Mesodermal cell (in vitro differentiated cells): ENCODE measurements around the gene RHCG.

Experiments
- H3K27ac ChIP-seq: 2 replicates; pipeline ENCODE4 v1.7.0; 2013; ENCODE audit warnings: mild to moderate bottlenecking, low read depth, low read length, moderate library complexity; ENCODE audit not compliant: severe bottlenecking
- H3K36me3 ChIP-seq: 2 replicates; pipeline ENCODE4 v1.7.1; 2013; ENCODE audit warnings: mild to moderate bottlenecking, low read length, moderate library complexity; ENCODE audit not compliant: control insufficient read depth, insufficient read depth
- H3K4me1 ChIP-seq: one replicate; pipeline ENCODE4 v1.7.1; 2013; ENCODE audit warnings: mild to moderate bottlenecking, low read length; ENCODE audit not compliant: insufficient read depth, control insufficient read depth, poor library complexity, severe bottlenecking
- H3K4me3 ChIP-seq: 2 replicates; pipeline ENCODE4 v1.7.0; 2013; ENCODE audit warnings: low read length, control low read depth, mild to moderate bottlenecking; ENCODE audit not compliant: insufficient read depth, poor library complexity, severe bottlenecking; ENCODE audit errors: extremely low read depth
- H3K9me3 ChIP-seq: 2 replicates; pipeline ENCODE4 v1.7.1; 2013; ENCODE audit warnings: mild to moderate bottlenecking, low read length, moderate library complexity; ENCODE audit not compliant: control insufficient read depth
- WGBS, 2 experiments: methylation state at CpG; one replicate each; pipeline ENCODE4 v1.1.5; 2013; ENCODE audit warnings: missing lambda C conversion rate in 2 of 2; ENCODE audit not compliant: insufficient coverage in 2 of 2; 5-methylcytosine and 5-hydroxymethylcytosine counted together

Gene RHCG

DNA sequence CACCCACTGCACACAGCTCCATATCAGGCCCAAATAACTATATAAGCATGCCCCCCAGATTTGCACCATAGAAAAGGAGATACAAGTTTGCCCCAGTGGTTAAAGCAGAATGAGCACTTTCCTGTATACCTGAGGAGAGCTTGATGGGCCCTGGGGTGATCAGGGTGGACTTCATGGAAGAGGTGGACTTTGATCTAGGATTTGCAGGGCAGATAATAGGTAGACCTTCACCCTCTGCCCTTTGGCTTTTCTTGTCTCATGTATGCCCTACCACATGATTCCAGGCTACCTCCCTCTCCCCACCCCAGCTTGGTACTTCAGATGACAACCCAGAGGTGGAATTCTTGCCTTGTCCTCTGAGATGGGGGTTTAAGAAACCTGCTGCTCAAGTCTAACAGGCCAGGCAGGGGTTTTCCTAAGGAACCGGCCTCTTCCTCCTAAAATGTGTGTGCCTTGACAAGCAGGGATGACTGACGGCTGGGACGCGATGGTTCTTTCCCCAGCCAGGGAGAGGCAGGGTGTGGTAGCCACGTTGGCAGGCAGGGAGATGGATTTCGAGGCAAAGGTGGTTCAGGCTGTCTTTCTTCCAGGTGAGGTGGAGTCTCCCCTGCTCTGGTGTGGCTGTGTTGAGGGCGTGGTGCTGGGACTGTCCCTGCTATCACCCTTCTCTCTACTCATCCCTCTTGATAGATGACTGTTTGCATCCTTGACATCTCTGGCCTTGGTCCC, 6.6 kb upstream of the RHCG start:
- H3K9me3 ChIP-seq = no peaks in the 10 kb centered on the region
- no peaks in the 10 kb centered on the region for H3K4me1 ChIP-seq
- no peak overlapping the region for H3K27ac ChIP-seq
- H3K4me3 ChIP-seq = no peak overlapping the region
- H3K36me3 ChIP-seq = no peaks in the 10 kb centered on the region
- WGBS, 2 experiments = 87% methylated on average over 6 of the region's 7 CpGs; no CpG with 5 or more reads in 1 of the 2 experiments

DNA sequence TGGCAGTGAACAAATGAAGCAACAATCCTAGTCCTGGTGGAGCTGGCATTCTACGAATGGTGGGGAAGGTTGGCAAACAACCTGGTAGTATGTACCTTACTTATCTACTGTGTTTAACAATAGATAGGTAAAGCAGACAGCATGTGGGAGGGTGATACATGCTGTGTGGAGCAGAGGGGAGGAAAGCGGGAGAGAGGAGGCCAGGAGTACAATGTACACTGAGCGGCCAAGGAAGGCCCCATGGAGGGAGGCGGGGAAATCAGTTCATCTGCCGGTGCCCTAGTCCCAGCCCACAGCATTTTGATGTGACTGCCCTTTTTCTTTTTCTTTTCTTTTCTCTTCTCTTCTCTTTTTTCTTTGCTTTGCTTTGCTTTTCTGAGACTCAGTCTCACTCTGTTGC, 5.3 kb upstream of the RHCG start:
- H3K9me3 ChIP-seq = no peaks in the 10 kb centered on the region
- no peak overlapping the region for H3K4me3 ChIP-seq
- no peaks in the 10 kb centered on the region for H3K4me1 ChIP-seq
- 90 to 94% methylated on average over 5 of the region's 5 CpGs for WGBS, 2 experiments
- no peak overlapping the region for H3K27ac ChIP-seq
- no peaks in the 10 kb centered on the region for H3K36me3 ChIP-seq

DNA sequence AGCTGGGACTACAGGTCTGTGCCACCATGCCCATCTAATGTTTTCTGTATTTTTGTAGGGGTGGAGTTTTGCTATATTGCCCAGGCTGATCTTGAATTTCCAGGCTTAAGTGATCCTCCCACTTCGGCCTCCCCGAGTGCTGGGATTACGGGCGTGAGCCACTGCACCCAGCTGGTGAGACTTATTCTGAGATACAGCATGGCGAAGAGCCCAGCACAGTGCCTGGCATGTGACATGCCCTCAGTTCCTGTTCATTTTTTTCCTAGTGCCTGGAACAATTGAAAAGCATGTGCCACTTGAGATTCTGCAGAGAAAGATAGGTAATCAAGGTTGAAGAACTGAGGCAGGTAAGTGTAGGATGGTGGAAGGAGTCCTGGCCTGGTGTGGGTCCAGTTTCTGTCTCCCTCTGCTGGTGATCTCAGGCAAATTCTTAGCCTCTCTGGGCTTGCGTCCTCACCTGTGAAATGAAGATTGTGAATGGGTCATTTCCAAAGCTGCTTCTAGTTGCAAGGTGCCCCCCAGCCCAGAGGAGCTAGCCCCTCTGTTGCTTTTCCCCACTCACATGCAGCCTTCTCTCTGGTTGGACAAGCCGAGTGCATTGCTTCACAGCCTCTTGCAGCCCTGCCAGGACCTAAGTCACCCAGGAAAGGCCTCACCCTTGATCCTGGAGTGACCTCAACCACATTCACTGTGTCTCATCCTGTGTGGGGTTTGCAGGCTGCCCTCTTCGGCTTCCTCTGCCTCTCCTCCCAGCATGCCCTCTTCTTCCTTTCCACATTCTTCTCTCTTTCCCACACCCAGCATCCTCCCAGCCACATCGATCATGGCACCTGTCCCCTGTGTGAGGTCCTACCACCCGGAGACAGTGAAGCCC, 4.3 kb upstream of the RHCG start:
- Histone ChIP-seq H3K4me1 (no peaks in the 10 kb centered on the region), H3K36me3 (no peaks in the 10 kb centered on the region), H3K9me3 (no peaks in the 10 kb centered on the region), H3K27ac (no peak overlapping the region), H3K4me3 (no peak overlapping the region)
- WGBS, 2 experiments = 83 to 85% methylated on average over 9 of the region's 10 CpGs

DNA sequence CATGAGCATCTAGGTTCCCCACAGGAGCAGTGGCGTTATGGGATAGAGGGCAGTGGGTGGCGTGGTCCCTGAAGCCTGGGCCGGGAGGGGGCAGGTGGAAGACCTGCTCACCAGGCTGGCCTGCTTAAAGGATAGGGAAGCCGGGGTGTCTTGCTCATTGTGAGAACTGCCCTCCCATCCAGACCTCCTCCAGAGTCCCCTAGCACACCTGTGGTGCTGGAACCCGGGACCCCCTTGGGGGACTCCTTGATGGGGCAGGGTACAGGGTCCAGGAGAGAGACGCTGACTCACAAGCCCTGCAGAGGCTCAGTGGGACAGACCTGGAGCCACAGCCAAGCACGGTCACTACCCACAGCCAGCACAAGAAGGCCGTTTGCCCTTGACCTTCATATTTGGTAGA, 2.8 kb upstream of the RHCG start:
- Histone ChIP-seq H3K4me3 (no peak overlapping the region), H3K36me3 (no peaks in the 10 kb centered on the region), H3K27ac (no peak overlapping the region), H3K4me1 (no peaks in the 10 kb centered on the region), H3K9me3 (no peaks in the 10 kb centered on the region)
- WGBS, 2 experiments = 84 to 90% methylated on average over 5 to 7 of the region's 8 CpGs

DNA sequence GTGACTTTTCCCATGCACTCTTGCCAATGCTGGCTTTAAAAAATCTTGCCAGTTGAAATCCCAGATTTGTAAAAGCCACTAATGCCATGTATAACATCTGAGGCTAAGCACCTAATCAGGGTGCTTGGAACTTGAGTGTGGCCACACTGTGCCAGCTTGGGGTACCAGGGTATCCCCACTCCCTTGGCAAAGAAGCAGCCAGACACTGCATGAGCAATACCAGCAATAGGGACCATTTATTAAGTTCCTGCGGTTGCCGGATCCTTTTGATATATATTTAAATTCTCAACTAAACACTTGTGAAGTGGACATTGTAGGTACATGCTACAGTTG, 2.2 kb upstream of the RHCG start:
- Histone ChIP-seq H3K4me3 (no peak overlapping the region), H3K9me3 (no peaks in the 10 kb centered on the region), H3K36me3 (no peaks in the 10 kb centered on the region), H3K4me1 (no peaks in the 10 kb centered on the region), H3K27ac (no peak overlapping the region)
- WGBS, 2 experiments = no CpG with 5 or more reads among the region's 2 CpGs

DNA sequence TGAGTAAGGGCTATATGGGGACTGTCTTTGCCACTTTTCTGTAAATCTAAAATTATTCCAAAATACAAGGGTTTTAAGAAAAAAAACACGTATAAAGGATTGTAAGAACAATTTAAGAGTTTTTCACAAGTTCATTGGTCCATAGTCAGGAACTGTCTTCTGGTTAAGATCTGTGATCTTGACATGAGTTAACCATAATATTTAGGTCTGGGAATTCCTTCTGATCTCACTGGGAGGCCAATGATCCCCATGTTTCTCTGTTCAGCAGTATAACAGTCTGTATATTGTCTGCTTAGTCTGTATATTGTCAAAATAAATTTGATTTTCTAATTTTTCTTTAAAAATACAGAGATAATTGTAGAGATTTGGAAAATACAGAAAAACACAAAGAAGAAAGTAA, 848 bp upstream of the RHCG start:
- no peak overlapping the region for H3K27ac ChIP-seq
- no peaks in the 10 kb centered on the region for H3K36me3 ChIP-seq
- H3K4me3 ChIP-seq = no peak overlapping the region
- no peaks in the 10 kb centered on the region for H3K4me1 ChIP-seq
- no CpG with 5 or more reads among the region's 1 CpG for WGBS, 2 experiments
- no peaks in the 10 kb centered on the region for H3K9me3 ChIP-seq

DNA sequence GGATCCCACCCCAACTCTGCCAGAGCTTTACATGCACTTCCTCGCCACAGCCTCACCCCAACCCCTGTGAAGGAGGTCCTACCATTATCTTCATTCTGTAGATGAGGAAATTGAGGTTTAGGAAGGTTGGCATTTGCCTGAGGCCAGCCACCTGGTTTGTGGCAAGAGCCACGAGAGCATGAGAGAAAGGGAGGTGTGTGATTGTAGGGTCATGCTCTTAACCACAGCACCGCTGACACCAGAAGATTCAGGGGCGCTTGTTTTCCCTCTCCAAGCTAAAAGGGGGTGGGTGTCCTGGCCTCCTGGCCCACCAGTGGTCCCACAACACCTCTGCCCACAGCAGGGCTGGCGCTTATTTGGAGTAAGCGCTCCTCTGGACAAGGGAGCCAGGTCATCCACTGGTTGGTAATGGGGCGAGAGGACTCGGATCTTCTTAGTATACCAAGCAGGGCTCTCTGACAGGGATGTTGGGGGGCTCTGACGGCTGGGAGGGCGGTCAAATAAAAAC, 691 bp downstream of the RHCG start:
- 82 to 91% methylated on average over 5 to 8 of the region's 10 CpGs for WGBS, 2 experiments
- Histone ChIP-seq H3K27ac (no peak overlapping the region), H3K36me3 (no peaks in the 10 kb centered on the region), H3K4me1 (no peaks in the 10 kb centered on the region), H3K4me3 (no peak overlapping the region), H3K9me3 (no peaks in the 10 kb centered on the region)

DNA sequence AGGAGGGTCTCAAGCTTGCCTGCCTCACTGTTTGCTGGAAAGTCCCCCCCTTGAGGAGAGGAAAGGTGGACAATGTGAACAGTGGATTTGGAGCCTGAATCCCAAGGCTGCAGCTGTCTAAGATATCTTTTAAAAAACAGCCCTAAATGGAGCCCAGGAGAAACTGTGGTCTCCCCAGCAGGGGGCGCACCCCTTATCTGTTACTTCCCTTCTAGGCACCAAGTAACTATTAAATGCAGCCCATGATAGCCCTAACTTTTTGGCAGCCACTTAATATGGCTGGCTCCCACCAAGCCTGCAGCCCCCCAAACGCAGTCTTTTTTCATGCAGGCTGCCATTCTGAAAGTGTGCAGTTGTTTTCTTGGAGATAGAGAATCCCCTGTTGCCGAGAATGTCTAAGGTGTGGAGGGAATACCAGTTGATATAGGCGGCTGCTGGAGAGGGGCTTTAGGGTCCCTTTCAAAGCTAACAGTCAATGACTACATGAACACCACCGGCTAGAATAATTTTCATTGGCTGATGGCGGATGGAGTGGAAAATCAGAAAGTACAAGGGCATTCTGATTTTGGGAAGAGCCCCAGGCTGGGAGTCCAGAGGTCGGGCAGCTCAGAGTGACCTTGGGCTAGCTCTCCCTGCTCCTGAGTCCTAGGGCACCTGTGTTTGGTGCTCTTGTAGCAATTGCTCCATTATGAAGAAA, 1.3 kb downstream of the RHCG start:
- Histone ChIP-seq H3K9me3 (no peaks in the 10 kb centered on the region), H3K4me3 (no peak overlapping the region), H3K4me1 (peaks cover 3% of the 10 kb centered on the region), H3K36me3 (no peaks in the 10 kb centered on the region), H3K27ac (no peak overlapping the region)
- WGBS, 2 experiments = 64 to 74% methylated on average over 4 to 5 of the region's 7 CpGs

DNA sequence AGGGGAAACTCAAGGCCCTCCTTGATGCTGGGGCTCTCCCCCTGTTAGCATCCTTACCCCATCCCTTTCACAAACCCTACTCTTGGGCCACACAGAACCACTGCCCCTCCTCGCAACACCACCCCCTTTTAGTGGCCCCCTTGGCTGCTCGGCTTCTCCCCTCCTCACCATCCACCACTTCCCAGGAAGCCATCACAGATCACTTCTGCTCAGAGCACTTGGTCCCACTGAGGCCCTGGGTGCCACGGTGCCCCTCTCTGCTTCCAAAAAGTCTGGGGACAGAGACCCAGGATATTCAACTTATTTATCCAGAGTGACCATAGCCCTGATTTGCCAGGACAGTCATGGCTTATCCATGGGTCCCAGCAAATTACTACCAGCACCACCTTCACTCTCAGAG, 2.4 kb downstream of the RHCG start:
- Histone ChIP-seq H3K27ac (no peak overlapping the region), H3K9me3 (no peaks in the 10 kb centered on the region), H3K4me1 (peaks cover 3% of the 10 kb centered on the region), H3K36me3 (no peaks in the 10 kb centered on the region), H3K4me3 (no peak overlapping the region)
- WGBS, 2 experiments = 90 to 100% methylated on average over 2 to 3 of the region's 3 CpGs

DNA sequence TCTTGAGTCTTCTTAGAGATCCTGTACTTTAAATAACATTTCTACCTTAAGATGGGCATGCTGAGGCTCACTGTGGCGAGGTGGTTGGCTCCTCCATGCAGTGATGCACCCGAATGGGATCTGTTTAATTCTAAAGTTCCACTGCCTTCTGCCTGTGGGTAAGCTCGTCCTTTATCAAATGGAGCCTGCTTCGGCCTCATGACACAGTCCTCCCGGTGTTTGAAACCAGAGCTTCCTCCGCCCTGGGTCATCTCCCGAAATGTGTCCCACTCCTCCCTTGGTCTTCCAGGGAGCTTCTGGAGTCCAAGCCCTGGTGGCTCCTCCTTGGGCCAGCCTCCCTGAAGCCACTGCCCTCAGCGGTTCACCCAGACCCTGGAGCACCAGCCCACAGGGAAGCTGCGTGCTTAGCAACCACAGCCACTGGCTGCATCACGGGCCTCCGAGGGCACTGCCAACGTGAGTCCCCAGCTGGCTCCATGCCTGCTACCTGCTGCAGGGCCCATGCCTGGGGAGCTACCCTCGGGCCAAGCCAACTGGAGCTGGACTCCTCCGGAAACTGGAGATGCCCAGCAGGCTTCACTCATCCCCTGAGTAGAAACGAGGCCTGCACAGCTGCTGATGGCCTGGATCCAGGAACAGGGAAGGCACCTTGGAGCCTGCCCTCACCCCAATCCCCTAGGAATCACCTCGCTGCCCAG, 3.3 kb downstream of the RHCG start:
- peaks cover 3% of the 10 kb centered on the region for H3K4me1 ChIP-seq
- H3K27ac ChIP-seq = no peak overlapping the region
- no peaks in the 10 kb centered on the region for H3K9me3 ChIP-seq
- H3K4me3 ChIP-seq = no peak overlapping the region
- no peaks in the 10 kb centered on the region for H3K36me3 ChIP-seq
- 81 to 92% methylated on average over 14 to 15 of the region's 16 CpGs for WGBS, 2 experiments
